Breast epithelium (tissue), 4 donors: ENCODE results near the gene PDK2. TPM values are rescaled to one million over a fixed set of nuclear protein-coding genes. Genes with fewer than 3 reads are reported as not detected.

Experiments
- DNase-seq, 2 donors: peaks; one replicate each; pipeline ENCODE4 v3.0.0-alpha.2; 2019; ENCODE audit warnings: low spot score in 2 of 2
- H3K27ac ChIP-seq, 2 donors: fragments of 200-600 bp; sonication (generic) in 1 of 2; one replicate each; pipeline ENCODE4 v1.5.1; 2016 to 2019; ENCODE audit warnings: mild to moderate bottlenecking in 1 of 2
- H3K27me3 ChIP-seq, 2 donors: fragments of 200-600 bp; sonication (generic) in 1 of 2; one replicate each; pipeline versions ENCODE4 v1.5.1 to v1.6.0; 2017 to 2019; ENCODE audit warnings: control low read depth in 1 of 2, mild to moderate bottlenecking in 1 of 2
- H3K36me3 ChIP-seq: fragments of 200-600 bp; one replicate; pipeline ENCODE4 v1.5.1; 2019
- H3K4me1 ChIP-seq, 2 donors: fragments of 200-600 bp; sonication (generic); one replicate each; pipeline ENCODE4 v1.5.1; 2016 to 2019; ENCODE audit warnings: control low read depth in 1 of 2
- H3K4me3 ChIP-seq, 3 donors: fragments of 200-600 bp; sonication (generic); 1 replicate in 2 of 3; 2 replicates in 1 of 3; pipeline ENCODE4 v1.5.1; 2016 to 2019; ENCODE audit warnings: mild to moderate bottlenecking in 3 of 3, moderate library complexity in 2 of 3
- H3K9me3 ChIP-seq, 2 donors: fragments of 200-600 bp; sonication (generic) in 1 of 2; one replicate each; pipeline ENCODE4 v1.5.1; 2016 to 2019; ENCODE audit warnings: control low read depth in 1 of 2
- CTCF ChIP-seq, 3 donors: fragments of 450-650 bp; IDR thresholded peaks; one replicate each; pipeline ENCODE4 v1.5.1; 2016 to 2017; ENCODE audit warnings: antibody characterized with exemption in 3 of 3, mild to moderate bottlenecking in 3 of 3, moderate library complexity in 3 of 3
- POLR2A ChIP-seq: fragments of 450-650 bp; IDR thresholded peaks from one replicate; pipeline ENCODE4 v1.6.1; 2016; ENCODE audit warnings: antibody characterized with exemption, mild to moderate bottlenecking, moderate library complexity
- POLR2AphosphoS5 ChIP-seq, 3 donors: sonication (generic); formaldehyde crosslinking; IDR thresholded peaks; one replicate each; pipeline ENCODE4 v1.6.1; 2017; ENCODE audit warnings: antibody characterized with exemption in 3 of 3
- intact Hi-C: fragments of 100-400 bp; cut with DNase I; formaldehyde crosslinking; loops from one replicate; pipeline ENCODE4 v1.15.1; 2023; ENCODE audit warnings: low total_unique reads
- total RNA-seq, 3 donors: library from RNA; depleted of rRNA; stranded (reverse); fragments of >200 nt; gene quantifications; one replicate each; pipeline ENCODE4 v1.1.0, GENCODE V29; 2016

The PDK2 gene
- total RNA-seq, 3 donors from 2014 or later, result 28.2 to 53.4 (median 30.5) TPM

- peak overlapping the region in 2 of 3 donors; percentile 51 to 72 for H3K4me3 ChIP-seq
- no peaks in the 10 kb centered on the region for H3K9me3 ChIP-seq
- peaks cover 8 to 9% of the 10 kb centered on the region in 2 donors for H3K27me3 ChIP-seq
- no peaks in the 10 kb centered on the region for H3K36me3 ChIP-seq
- DNase-seq, result no peak
- no peak for TF ChIP-seq POLR2AphosphoS5 (IDR thresholded peaks at IDR 0.05)
- TF ChIP-seq CTCF (IDR thresholded peaks at IDR 0.05), result no peak
- no peak for TF ChIP-seq POLR2A
- peaks cover 0 to 10% of the 10 kb centered on the region in 2 donors for H3K4me1 ChIP-seq
- H3K27ac ChIP-seq, result no peak overlapping the region
- intact Hi-C loops, result no loop called here
Observed at GRCh38 chr17:50130559-50131305, 35.6 kb downstream of the PDK2 start.

- no peaks in the 10 kb centered on the region for H3K9me3 ChIP-seq
- peaks cover 0 to 10% of the 10 kb centered on the region in 2 donors for H3K4me1 ChIP-seq
- DNase-seq, result no peak
- TF ChIP-seq CTCF (IDR thresholded peaks at IDR 0.05) (no peak), POLR2A (no peak), POLR2AphosphoS5 (IDR thresholded peaks at IDR 0.05) (no peak)
- peaks cover 8 to 9% of the 10 kb centered on the region in 2 donors for H3K27me3 ChIP-seq
- intact Hi-C loops, result no loop called here
- no peak overlapping the region for H3K4me3 ChIP-seq
- H3K36me3 ChIP-seq, result no peaks in the 10 kb centered on the region
- H3K27ac ChIP-seq, result no peak overlapping the region
Observed at GRCh38 chr17:50132104-50132794, 37.1 kb downstream of the PDK2 start.

- peaks cover 8 to 9% of the 10 kb centered on the region in 2 donors for H3K27me3 ChIP-seq
- no peaks in the 10 kb centered on the region for H3K36me3 ChIP-seq
- TF ChIP-seq POLR2A (no peak), POLR2AphosphoS5 (IDR thresholded peaks at IDR 0.05) (no peak), CTCF (IDR thresholded peaks at IDR 0.05) (no peak)
- intact Hi-C loops, result no loop called here
- no peak overlapping the region for H3K4me3 ChIP-seq
- no peak for DNase-seq
- peaks cover 0 to 10% of the 10 kb centered on the region in 2 donors for H3K4me1 ChIP-seq
- no peaks in the 10 kb centered on the region for H3K9me3 ChIP-seq
- H3K27ac ChIP-seq, result no peak overlapping the region
Observed at GRCh38 chr17:50133028-50133768, 38.0 kb downstream of the PDK2 start.

- DNase-seq, result no peak
- intact Hi-C loops, result no loop called here
- no peaks in the 10 kb centered on the region for H3K36me3 ChIP-seq
- H3K4me3 ChIP-seq, result no peak overlapping the region
- H3K27me3 ChIP-seq, result peaks cover 7 to 8% of the 10 kb centered on the region in 2 donors
- H3K9me3 ChIP-seq, result no peaks in the 10 kb centered on the region
- H3K4me1 ChIP-seq, result peaks cover 0 to 10% of the 10 kb centered on the region in 2 donors
- H3K27ac ChIP-seq, result no peak overlapping the region
- TF ChIP-seq CTCF (IDR thresholded peaks at IDR 0.05), result no peak
- no peak for TF ChIP-seq POLR2AphosphoS5 (IDR thresholded peaks at IDR 0.05)
- TF ChIP-seq POLR2A, result no peak
Observed at GRCh38 chr17:50133769-50134099, 38.6 kb downstream of the PDK2 start.
